ENCODE results near the gene SYT9. TPM values are rescaled to one million over a fixed set of nuclear protein-coding genes. Genes with fewer than 3 reads are reported as not detected.

SYT9 gene
- total and polyA plus RNA-seq, 8 donors: 0.10 to 0.89 (median 0.31) TPM; not detected in 3

GRCh38 chr11:7341551-7341950 lies 89.8 kb downstream of the SYT9 start:
- Histone ChIP-seq H3K36me3 (no peaks in the 10 kb centered on the region), H3K4me1 (no peaks in the 10 kb centered on the region), H3K27ac (no peak overlapping the region), H3K27me3 (no peaks in the 10 kb centered on the region), H3K9me3 (peaks cover 0 to 5% (median 2%) of the 10 kb centered on the region in 4 donors), H3K4me3 (no peak overlapping the region)
- TF ChIP-seq POLR2AphosphoS5 (IDR thresholded peaks at IDR 0.05): no peak
- no peak for TF ChIP-seq CTCF (IDR thresholded peaks at IDR 0.05)
- no peak for TF ChIP-seq POLR2A (IDR thresholded peaks at IDR 0.05)
- TF ChIP-seq EP300 (IDR thresholded peaks at IDR 0.05): no peak
- WGBS, 5 donors: 60 to 71% (median 65%) methylated on average over 2 of the region's 2 CpGs
- intact Hi-C loops (cut with DNase I; ENCODE audit: low total_unique reads): no loop called here
- no peak for DNase-seq

- Histone ChIP-seq H3K27me3 (no peaks in the 10 kb centered on the region), H3K4me1 (no peaks in the 10 kb centered on the region), H3K9me3 (no peaks in the 10 kb centered on the region), H3K27ac (no peak overlapping the region), H3K4me3 (no peak overlapping the region), H3K36me3 (no peaks in the 10 kb centered on the region)
- DNase-seq: no peak
- 64 to 73% (median 69%) methylated on average over 6 of the region's 6 CpGs for WGBS, 5 donors
- no peak for TF ChIP-seq POLR2A (IDR thresholded peaks at IDR 0.05)
- no peak for TF ChIP-seq POLR2AphosphoS5 (IDR thresholded peaks at IDR 0.05)
- TF ChIP-seq CTCF (IDR thresholded peaks at IDR 0.05): no peak
- no peak for TF ChIP-seq EP300 (IDR thresholded peaks at IDR 0.05)
- intact Hi-C loops (cut with DNase I; ENCODE audit: low total_unique reads): no loop called here
These were observed 96.1 kb downstream of the SYT9 start for GRCh38 chr11:7347611-7348431.

GRCh38 chr11:7348432-7349304 lies 97.0 kb downstream of the SYT9 start:
- no peak for TF ChIP-seq POLR2AphosphoS5 (IDR thresholded peaks at IDR 0.05)
- TF ChIP-seq POLR2A (IDR thresholded peaks at IDR 0.05): no peak
- TF ChIP-seq EP300 (IDR thresholded peaks at IDR 0.05): no peak
- TF ChIP-seq CTCF (IDR thresholded peaks at IDR 0.05): no peak
- Histone ChIP-seq H3K9me3 (no peaks in the 10 kb centered on the region), H3K27me3 (no peaks in the 10 kb centered on the region), H3K4me3 (no peak overlapping the region), H3K4me1 (no peaks in the 10 kb centered on the region), H3K36me3 (no peaks in the 10 kb centered on the region), H3K27ac (no peak overlapping the region)
- peak in 1 of 2 donors; percentile 68 for DNase-seq
- WGBS, 5 donors: 38 to 51% (median 48%) methylated on average over 8 of the region's 8 CpGs
- intact Hi-C loops (cut with DNase I; ENCODE audit: low total_unique reads): no loop called here

- H3K36me3 ChIP-seq: no peaks in the 10 kb centered on the region
- TF ChIP-seq POLR2A (IDR thresholded peaks at IDR 0.05): no peak
- TF ChIP-seq CTCF (IDR thresholded peaks at IDR 0.05): no peak
- no peak for TF ChIP-seq EP300 (IDR thresholded peaks at IDR 0.05)
- no peak for TF ChIP-seq POLR2AphosphoS5 (IDR thresholded peaks at IDR 0.05)
- no peak overlapping the region for H3K4me3 ChIP-seq
- intact Hi-C loops (cut with DNase I; ENCODE audit: low total_unique reads): no loop called here
- H3K9me3 ChIP-seq: no peaks in the 10 kb centered on the region
- DNase-seq: no peak
- H3K27ac ChIP-seq: no peak overlapping the region
- 64 to 85% (median 82%) methylated on average over 5 of the region's 5 CpGs for WGBS, 5 donors
- no peaks in the 10 kb centered on the region for H3K27me3 ChIP-seq
- no peaks in the 10 kb centered on the region for H3K4me1 ChIP-seq
These were observed 99.5 kb downstream of the SYT9 start for GRCh38 chr11:7351228-7351627.

Data from stomach (tissue), 9 donors.